Neuronal stem cell (in vitro differentiated cells): ENCODE measurements around the gene DUSP7.

Experiments used
- DNase-seq: peaks from one replicate; pipeline ENCODE4 v3.0.0-alpha.2; 2013; ENCODE audit warnings: low spot score
- H2AFZ ChIP-seq: one replicate; pipeline ENCODE4 v1.6.1; 2013; ENCODE audit warnings: mild to moderate bottlenecking, low read length, inconsistent platforms
- H2AK5ac ChIP-seq: 2 replicates; pipeline ENCODE4 v1.6.1; 2013; ENCODE audit warnings: low read depth, mild to moderate bottlenecking, inconsistent platforms, low read length, moderate library complexity, mixed read lengths
- H2BK120ac ChIP-seq: 2 replicates; pipeline ENCODE4 v1.6.1; 2013; ENCODE audit warnings: low read depth, mild to moderate bottlenecking, inconsistent platforms, low read length, moderate library complexity, mixed read lengths
- H2BK12ac ChIP-seq: one replicate; pipeline ENCODE4 v1.6.1; 2013; ENCODE audit warnings: low read length, inconsistent platforms
- H2BK15ac ChIP-seq: 2 replicates; pipeline ENCODE4 v1.6.1; 2013; ENCODE audit warnings: mild to moderate bottlenecking, low read length, inconsistent platforms, mixed read lengths
- H2BK5ac ChIP-seq: one replicate; pipeline ENCODE4 v1.6.1; 2013; ENCODE audit warnings: inconsistent platforms, mild to moderate bottlenecking, low read length, moderate library complexity
- H3K14ac ChIP-seq: one replicate; pipeline ENCODE4 v1.6.1; 2013; ENCODE audit warnings: low read length, inconsistent platforms
- H3K18ac ChIP-seq: 2 replicates; pipeline ENCODE4 v1.6.1; 2013; ENCODE audit warnings: low read length, inconsistent platforms
- H3K23ac ChIP-seq: 2 replicates; pipeline ENCODE4 v1.6.1; 2013; ENCODE audit warnings: low read depth, mild to moderate bottlenecking, mixed read lengths, low read length, inconsistent platforms; ENCODE audit not compliant: poor library complexity
- H3K27ac ChIP-seq: replicated peaks from 3 replicates; pipeline ENCODE4 v1.5.1; 2013; ENCODE audit warnings: low read length, inconsistent platforms
- H3K27me3 ChIP-seq, 3 experiments: 2 replicates each; pipeline ENCODE4 v1.6.1; 2013; ENCODE audit warnings: low read length in 3 of 3, mild to moderate bottlenecking in 2 of 3, inconsistent platforms in 1 of 3, low read depth in 1 of 3, mixed read lengths in 1 of 3, moderate library complexity in 1 of 3; ENCODE audit not compliant: control insufficient read depth in 3 of 3, insufficient read depth in 3 of 3
- H3K36me3 ChIP-seq, 2 donors: replicated peaks in 1 of 2; 2 replicates each; pipeline ENCODE4 v1.6.1; 2013; ENCODE audit warnings: low read length in 2 of 2; ENCODE audit not compliant: control insufficient read depth in 2 of 2, insufficient read depth in 2 of 2
- H3K4ac ChIP-seq: 2 replicates; pipeline ENCODE4 v1.6.1; 2013; ENCODE audit warnings: inconsistent platforms, mild to moderate bottlenecking, low read length, moderate library complexity
- H3K4me1 ChIP-seq, 2 donors: 1 replicate in 1 of 2; 2 replicates in 1 of 2; pipeline ENCODE4 v1.6.1; 2013; ENCODE audit warnings: low read length in 2 of 2, low read depth in 1 of 2; ENCODE audit not compliant: control insufficient read depth in 2 of 2, insufficient read depth in 1 of 2
- H3K4me2 ChIP-seq: one replicate; pipeline ENCODE4 v1.6.1; 2013; ENCODE audit warnings: mild to moderate bottlenecking, low read length, inconsistent platforms; ENCODE audit not compliant: insufficient read depth, poor library complexity, severe bottlenecking
- H3K4me3 ChIP-seq, 2 donors: 2 replicates each; pipeline ENCODE4 v1.5.1; 2013; ENCODE audit warnings: low read length in 2 of 2, mild to moderate bottlenecking in 2 of 2, inconsistent platforms in 1 of 2, moderate library complexity in 1 of 2
- H3K79me1 ChIP-seq: one replicate; pipeline ENCODE4 v1.6.1; 2013; ENCODE audit warnings: low read depth, mild to moderate bottlenecking, inconsistent platforms, low read length, moderate library complexity
- H3K9ac ChIP-seq: one replicate; pipeline ENCODE4 v1.6.1; 2013; ENCODE audit warnings: mild to moderate bottlenecking, low read depth, low read length, inconsistent platforms; ENCODE audit not compliant: poor library complexity
- H3K9me3 ChIP-seq, 2 donors: replicated peaks in 1 of 2; 2 replicates each; pipeline versions ENCODE3 to v1.6.1; 2013; ENCODE audit warnings: low read length in 2 of 2, mild to moderate bottlenecking in 2 of 2, inconsistent platforms in 1 of 2, low read depth in 1 of 2, mixed read lengths in 1 of 2, moderate library complexity in 1 of 2; ENCODE audit not compliant: control insufficient read depth in 2 of 2, insufficient read depth in 1 of 2
- H4K8ac ChIP-seq: one replicate; pipeline ENCODE4 v1.6.1; 2013; ENCODE audit warnings: low read depth, mild to moderate bottlenecking, inconsistent platforms, low read length, moderate library complexity
- H4K91ac ChIP-seq: one replicate; pipeline ENCODE4 v1.6.1; 2013; ENCODE audit warnings: low read length, low read depth, mild to moderate bottlenecking, inconsistent platforms; ENCODE audit not compliant: poor library complexity
- WGBS, 2 donors: extraction: QIAGEN DNeasy Blood & Tissue Kit; methylation state at CpG; one replicate each; pipeline ENCODE4 v1.1.7; 2013; ENCODE audit warnings: missing lambda C conversion rate in 2 of 2, mixed read lengths in 1 of 2; ENCODE audit not compliant: insufficient read length in 2 of 2, insufficient replicate concordance in 1 of 2; ENCODE audit errors: extremely low coverage in 2 of 2; 5-methylcytosine and 5-hydroxymethylcytosine counted together

The DUSP7 gene

DNA sequence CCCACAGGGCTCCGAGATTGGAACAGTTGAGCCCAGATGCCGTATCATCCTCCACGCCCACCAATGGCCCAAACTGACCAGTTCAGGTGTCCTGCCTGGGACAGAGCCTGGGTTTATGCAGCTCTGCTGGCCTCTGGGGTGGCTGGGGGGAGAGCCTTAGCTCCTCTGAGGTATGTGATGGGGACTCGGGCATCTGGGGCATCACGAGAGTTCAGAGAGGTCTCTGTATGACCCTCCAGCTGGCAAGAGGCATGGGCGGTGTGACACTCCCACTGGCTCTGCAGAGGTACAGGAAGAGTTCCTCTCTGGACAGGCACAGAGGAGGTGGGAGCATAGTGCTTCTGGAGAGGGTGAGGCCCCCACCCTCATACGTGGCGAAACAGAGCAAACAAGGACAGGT, 26.6 kb upstream of the DUSP7 start:
- Histone ChIP-seq H4K8ac (no peak overlapping the region), H2AK5ac (no peak overlapping the region), H3K9ac (peak overlapping the region; percentile 13), H3K27me3 (no peaks in the 10 kb centered on the region), H3K36me3 (peaks cover 0 to 3% of the 10 kb centered on the region in 2 donors), H2AFZ (no peak overlapping the region), H3K4me1 (peaks cover 0 to 8% of the 10 kb centered on the region in 2 donors), H2BK120ac (no peak overlapping the region), H2BK15ac (no peak overlapping the region), H3K9me3 (peaks cover 0 to 3% of the 10 kb centered on the region in 2 donors), H2BK5ac (no peak overlapping the region), H3K18ac (no peak overlapping the region), H3K79me1 (no peaks in the 10 kb centered on the region), H3K27ac (no peak overlapping the region), H2BK12ac (no peak overlapping the region), H3K14ac (no peak overlapping the region), H3K23ac (no peak overlapping the region), H3K4me2 (no peak overlapping the region), H4K91ac (no peak overlapping the region), H3K4me3 (peak overlapping the region in 1 of 2 donors; percentile 41), H3K4ac (no peak overlapping the region)
- WGBS, 2 donors: no CpG with 5 or more reads among the region's 8 CpGs
- no peak for DNase-seq

DNA sequence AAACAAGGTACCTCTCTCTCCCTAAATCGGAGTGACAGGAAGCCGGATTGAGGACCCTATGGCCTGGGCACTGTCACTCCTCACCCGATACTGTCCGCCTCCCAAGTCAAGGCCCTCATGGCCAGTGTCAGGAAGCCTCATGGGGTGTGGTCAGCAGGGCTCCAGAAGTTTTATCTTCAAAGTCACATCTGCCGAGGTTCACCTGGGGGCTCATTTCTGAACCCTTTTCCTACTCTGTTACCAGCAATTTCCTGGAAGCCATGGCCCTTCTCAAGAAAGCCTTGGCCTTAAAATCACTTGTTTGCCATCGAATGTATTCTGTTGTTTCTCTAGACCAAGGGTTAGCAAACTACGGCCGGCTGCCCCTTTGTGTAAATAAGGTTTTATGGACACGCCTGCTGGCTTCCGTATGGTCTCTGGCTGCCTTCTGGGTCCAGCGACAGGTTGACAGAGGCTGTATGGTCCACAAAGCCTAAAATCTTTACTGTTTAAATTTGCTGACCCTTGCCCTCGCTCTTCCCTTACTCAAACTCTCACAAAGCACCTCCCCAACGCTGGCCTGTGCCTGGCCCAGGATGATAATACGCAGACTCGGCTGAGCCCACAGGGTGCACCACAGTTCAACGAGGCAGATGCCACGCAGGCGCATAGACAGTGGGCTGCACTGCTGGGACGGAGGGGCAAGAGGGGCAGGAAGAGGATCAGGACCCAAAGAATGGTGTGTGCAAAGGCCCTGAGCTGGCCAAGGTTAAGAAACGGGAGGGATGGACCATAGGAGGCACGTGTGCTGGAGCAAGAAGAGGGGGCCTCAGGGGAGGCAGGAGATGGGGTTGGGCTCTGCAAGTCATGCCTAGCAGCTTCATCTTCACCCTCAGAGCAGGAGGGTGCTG, 24.7 kb upstream of the DUSP7 start:
- Histone ChIP-seq H3K9me3 (peaks cover 0 to 3% of the 10 kb centered on the region in 2 donors), H2BK120ac (no peak overlapping the region), H3K4me3 (no peak overlapping the region), H3K18ac (no peak overlapping the region), H2AK5ac (no peak overlapping the region), H3K9ac (peak overlapping the region; percentile 26), H3K27me3 (no peaks in the 10 kb centered on the region), H3K36me3 (no peaks in the 10 kb centered on the region), H2BK5ac (no peak overlapping the region), H3K4me1 (peaks cover 0 to 3% of the 10 kb centered on the region in 2 donors), H2BK12ac (no peak overlapping the region), H3K14ac (peak overlapping the region; percentile 66), H2AFZ (no peak overlapping the region), H3K4me2 (no peak overlapping the region), H4K8ac (no peak overlapping the region), H2BK15ac (no peak overlapping the region), H3K27ac (no peak overlapping the region), H4K91ac (no peak overlapping the region), H3K23ac (no peak overlapping the region), H3K79me1 (no peaks in the 10 kb centered on the region), H3K4ac (no peak overlapping the region)
- WGBS, 2 donors: no CpG with 5 or more reads among the region's 21 CpGs
- DNase-seq: no peak

DNA sequence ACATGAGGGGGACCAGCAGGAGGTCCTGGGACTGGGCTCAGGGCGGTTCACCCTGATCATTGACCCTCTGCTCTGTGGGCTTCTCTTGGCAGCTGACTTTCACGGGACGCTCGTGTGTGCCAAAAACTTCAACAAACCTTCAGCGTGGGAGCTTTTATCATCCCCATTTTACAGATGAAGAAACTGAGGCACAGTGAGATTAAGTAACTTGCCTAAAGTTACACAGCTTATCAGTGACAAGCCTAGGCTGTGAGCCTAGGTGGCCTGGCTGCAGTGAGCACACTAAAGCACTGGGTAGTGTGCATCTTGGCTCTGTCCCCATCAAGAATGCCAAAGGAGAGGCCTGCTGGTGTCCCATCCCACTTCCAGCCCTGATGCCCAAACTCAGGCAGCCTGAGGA, 23.6 kb upstream of the DUSP7 start:
- Histone ChIP-seq H3K9ac (no peak overlapping the region), H3K14ac (no peak overlapping the region), H3K4me2 (no peak overlapping the region), H3K36me3 (peaks cover 8 to 10% of the 10 kb centered on the region in 2 donors), H3K4ac (no peak overlapping the region), H3K23ac (no peak overlapping the region), H4K8ac (no peak overlapping the region), H3K27ac (no peak overlapping the region), H3K4me1 (peaks cover 0 to 3% of the 10 kb centered on the region in 2 donors), H2AK5ac (no peak overlapping the region), H3K27me3 (no peaks in the 10 kb centered on the region), H2AFZ (no peak overlapping the region), H2BK5ac (no peak overlapping the region), H3K4me3 (no peak overlapping the region), H4K91ac (no peak overlapping the region), H3K9me3 (peaks cover 0 to 3% of the 10 kb centered on the region in 2 donors), H3K18ac (no peak overlapping the region), H2BK12ac (no peak overlapping the region), H3K79me1 (peaks cover under 1% of the 10 kb centered on the region), H2BK120ac (no peak overlapping the region), H2BK15ac (no peak overlapping the region)
- DNase-seq: no peak
- WGBS, 2 donors: no CpG with 5 or more reads among the region's 5 CpGs

- H3K9ac ChIP-seq: peak overlapping the region; percentile 2
- peak overlapping the region in 1 of 2 donors; percentile 28 for H3K4me3 ChIP-seq
- no peak overlapping the region for H2BK5ac ChIP-seq
- no peak overlapping the region for H2BK15ac ChIP-seq
- no peak overlapping the region for H2BK120ac ChIP-seq
- no peak overlapping the region for H3K27ac ChIP-seq
- H3K23ac ChIP-seq: peak overlapping the region; percentile 8
- H3K4ac ChIP-seq: no peak overlapping the region
- no peak for DNase-seq
- no peak overlapping the region for H2AK5ac ChIP-seq
- WGBS, 2 donors: no CpG with 5 or more reads among the region's 19 CpGs
- no peak overlapping the region for H3K4me2 ChIP-seq
- no peak overlapping the region for H2AFZ ChIP-seq
- H3K36me3 ChIP-seq: peaks cover 13 to 20% of the 10 kb centered on the region in 2 donors
- no peak overlapping the region for H4K8ac ChIP-seq
- no peaks in the 10 kb centered on the region for H3K27me3 ChIP-seq
- H4K91ac ChIP-seq: no peak overlapping the region
- peaks cover 0 to 3% of the 10 kb centered on the region in 2 donors for H3K9me3 ChIP-seq
- peaks cover 0 to 3% of the 10 kb centered on the region in 2 donors for H3K4me1 ChIP-seq
- peaks cover 3% of the 10 kb centered on the region for H3K79me1 ChIP-seq
- H3K18ac ChIP-seq: no peak overlapping the region
- H3K14ac ChIP-seq: no peak overlapping the region
- H2BK12ac ChIP-seq: no peak overlapping the region
These were observed 22.6 kb upstream of the DUSP7 start for GRCh38 chr3:52078781-52079560.
